Activated CD8-positive, alpha-beta memory T cell treated with anti-CD3 and anti-CD28 coated beads, Interleukin-2, amount 50 U/mL, for 24 hours (primary cell): ENCODE results near the gene PSMG4.
"Not testable (repeated sequence)": the region's sequence is repeated elsewhere in the genome, so short reads cannot be mapped to it uniquely, and the experiment has no call there.

Source experiments
- DNase-seq: peaks from one replicate; pipeline ENCODE4 v3.0.0-alpha.2; 2020; ENCODE audit errors: extremely low read depth

Gene PSMG4

DNA sequence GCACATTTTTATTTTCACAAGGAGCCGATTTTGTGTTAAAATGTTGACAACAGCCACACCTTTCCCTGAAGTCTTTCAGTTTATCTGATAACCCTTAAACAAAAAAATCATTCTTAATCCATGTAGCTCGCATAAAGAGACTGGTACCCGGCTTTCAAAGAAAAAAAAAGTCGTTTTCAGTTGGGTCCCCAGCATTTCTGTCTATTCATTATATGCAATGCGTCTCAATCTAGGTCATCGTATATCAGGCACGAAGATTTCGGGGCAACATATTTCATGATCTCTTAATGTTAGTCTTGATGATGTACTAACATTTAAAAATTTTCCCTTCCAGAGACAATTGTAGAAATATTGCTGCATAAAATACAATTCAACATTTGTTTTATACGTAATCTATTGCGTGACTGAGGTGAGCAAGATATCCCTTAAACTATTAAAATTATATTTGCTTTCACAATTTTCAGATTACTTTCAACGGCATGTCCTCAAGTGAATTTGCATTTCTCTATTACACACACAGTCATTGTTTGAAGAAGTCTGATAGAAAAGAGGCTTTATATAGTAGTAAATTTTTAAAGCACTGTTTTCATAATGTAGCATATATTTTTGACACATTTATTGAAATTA is 28.4 kb upstream of the PSMG4 start:
- DNase-seq, result no peak

GRCh38 chr6:3230900-3231246 is 27.9 kb upstream of the PSMG4 start:
- no peak for DNase-seq

- no peak for DNase-seq
These were observed 27.3 kb upstream of the PSMG4 start for GRCh38 chr6:3231247-3232016.

DNA sequence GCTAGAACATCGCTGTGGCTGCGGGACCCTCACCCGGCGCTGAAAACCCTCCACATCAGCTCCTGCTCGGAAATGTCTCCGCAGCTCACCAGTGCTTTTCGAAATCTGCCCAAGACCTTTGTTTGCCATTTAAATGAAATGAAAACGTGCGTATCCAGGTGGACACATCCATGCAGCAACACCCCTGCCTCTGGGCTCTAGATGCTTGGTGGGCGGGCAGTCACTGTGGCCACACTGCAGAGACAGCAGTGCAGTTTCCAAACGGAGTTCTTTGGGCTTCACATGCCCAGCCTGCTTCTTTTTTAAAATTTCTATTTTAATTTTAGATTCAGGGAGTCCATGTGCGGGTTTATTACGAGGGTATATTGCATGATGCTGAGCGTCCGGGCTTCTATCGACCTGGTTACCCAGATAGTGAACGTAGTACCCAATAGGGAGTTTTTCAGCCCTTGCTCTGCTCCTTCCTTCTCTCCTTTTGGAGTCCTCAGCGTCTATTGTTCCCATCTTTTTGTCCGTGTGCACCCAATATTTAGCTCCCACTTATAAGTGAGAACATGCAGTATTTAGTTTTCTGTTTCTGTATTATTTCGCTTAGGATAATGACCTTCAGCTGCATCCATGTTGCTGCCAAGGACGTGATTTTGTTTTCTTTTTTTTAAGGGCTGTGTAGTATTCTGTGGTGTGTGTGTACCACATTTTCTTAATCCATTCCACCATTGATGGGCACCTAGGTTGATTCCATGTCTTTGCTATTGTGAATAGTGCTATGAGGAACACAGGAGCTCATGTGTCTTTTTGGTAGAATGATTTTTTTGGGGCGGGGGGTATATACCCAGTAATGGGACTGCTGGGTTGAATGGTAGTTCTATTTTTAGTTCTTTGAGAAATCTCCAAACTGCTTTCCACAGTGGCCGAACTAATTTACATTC is 26.5 kb upstream of the PSMG4 start:
- no peak for DNase-seq

DNA sequence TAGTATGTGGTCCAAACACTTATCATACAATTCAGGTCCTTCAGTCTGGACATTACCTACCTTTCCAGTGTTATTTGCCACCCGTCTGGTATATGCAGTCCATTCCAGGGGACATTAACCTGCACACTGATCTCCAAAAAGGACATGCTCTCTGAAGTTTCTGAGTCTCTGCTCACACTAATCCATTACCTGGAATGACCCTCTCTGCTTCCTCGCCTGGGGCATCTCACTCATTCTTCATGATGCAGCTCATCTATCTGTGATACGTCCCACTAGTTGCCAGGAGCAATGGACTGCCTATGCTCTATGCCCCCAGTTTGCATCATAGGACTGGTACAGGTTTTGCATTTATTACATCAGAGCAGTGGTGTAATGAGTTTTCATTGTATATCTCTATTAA is 25.4 kb upstream of the PSMG4 start:
- no peak for DNase-seq

GRCh38 chr6:3233904-3234303 is 24.8 kb upstream of the PSMG4 start:
- DNase-seq, result no peak

DNA sequence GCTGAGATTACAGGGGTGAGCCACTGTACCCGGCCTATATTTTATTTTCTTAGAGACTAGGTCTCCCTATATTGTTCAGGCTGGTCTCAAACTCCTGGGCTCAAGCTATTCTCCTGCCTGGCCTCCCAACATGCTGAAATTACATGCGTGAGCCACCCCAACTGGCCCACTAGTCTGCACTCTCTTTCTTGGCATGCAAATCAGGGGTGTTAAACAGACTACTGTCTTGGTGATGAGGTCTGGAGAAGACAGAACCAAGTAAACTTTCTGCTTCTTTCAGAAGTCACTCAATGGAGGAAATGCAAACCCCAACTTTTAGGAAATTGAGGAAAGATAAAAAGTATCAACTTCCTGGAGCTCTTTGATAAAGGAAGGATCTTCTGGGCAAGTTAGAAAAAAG is 23.3 kb upstream of the PSMG4 start:
- no peak for DNase-seq

GRCh38 chr6:3236005-3236404 is 22.7 kb upstream of the PSMG4 start:
- DNase-seq, result no peak

DNA sequence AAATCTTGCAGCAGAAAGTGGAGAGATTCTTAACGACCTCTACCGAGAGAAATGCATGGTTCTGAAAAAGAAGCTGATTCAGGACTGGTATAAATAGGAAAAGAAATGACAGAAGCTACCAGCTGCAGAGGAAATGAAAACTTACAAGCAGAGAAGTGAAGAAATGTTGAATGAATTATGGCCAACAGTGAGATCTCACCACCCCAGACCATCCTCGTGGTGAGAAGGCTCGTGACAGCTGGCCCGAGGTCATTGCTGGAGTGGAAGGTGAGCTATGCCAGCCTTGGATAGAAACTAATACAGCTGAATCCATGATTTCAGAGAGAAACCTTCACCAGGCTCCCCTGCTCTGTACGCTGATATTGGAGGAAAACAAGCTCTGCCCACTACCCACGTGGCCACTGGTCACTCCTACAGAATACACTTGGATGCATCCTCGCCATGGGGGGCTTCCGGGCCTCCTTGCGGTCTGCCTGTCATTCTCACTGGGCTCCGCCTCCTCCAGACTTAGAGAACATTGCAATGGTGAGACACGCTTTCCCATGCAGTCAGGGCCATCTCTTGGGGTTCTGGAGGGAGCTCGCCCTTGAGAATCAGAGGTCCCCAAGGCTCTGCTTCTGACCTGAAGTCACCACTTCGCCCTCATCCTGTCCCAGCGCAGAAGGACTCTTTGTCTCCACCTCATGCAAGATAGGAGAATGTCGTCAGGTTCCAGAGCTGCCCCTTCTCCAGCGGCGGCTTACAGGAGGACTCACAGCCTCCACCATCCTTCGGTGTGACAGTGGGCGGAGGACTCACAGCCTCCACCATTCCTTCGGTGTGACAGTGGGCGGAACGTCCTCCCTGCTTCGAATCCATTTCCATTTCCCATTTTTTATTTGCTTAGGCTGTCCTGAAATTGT is 20.7 kb upstream of the PSMG4 start:
- DNase-seq, result no peak

- no peak for DNase-seq
These were observed 19.5 kb upstream of the PSMG4 start for GRCh38 chr6:3239110-3239830.

DNA sequence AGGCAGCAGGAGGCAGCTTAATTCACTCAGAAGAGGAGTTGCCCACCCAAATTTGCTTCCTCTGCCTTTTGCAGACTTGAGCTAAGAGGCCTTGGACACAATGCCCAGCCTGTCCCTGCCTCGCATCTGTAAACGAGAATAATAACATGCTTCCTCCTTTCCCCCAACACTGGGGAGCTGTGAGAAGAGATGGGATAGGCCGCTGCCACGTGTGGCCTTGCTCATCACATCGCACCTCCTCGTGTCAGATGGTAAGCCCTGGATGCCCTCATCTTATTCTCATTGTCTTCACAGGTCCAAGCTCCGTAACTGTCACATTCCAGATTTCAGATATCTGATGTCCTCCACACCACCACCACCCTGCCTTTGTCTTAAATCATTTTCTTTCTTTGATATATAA is 18.2 kb upstream of the PSMG4 start:
- no peak for DNase-seq

GRCh38 chr6:3241745-3242144 is 17.0 kb upstream of the PSMG4 start:
- not testable (repeated sequence) for DNase-seq

DNA sequence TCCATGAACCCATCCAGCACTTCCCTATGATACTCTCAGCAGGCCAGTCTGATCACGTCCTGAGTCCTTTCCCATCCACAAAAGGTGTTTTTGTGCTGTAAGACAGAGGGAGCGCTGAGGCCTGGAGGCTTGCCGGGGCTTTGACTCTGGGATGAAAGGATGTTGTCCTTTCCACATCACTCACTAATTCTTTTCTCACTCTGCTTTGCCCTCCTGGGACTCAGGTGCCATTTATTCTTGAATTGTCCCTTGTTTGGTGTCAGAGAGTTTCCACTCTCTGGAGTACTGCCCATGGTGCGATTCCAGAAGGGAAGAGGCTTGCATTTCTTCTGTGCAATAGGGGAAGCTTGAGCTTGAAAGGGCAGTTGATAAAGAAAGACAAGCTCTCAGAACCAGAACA is 16.0 kb upstream of the PSMG4 start:
- no peak for DNase-seq

GRCh38 chr6:3244003-3244831 is 14.5 kb upstream of the PSMG4 start:
- DNase-seq, result no peak

DNA sequence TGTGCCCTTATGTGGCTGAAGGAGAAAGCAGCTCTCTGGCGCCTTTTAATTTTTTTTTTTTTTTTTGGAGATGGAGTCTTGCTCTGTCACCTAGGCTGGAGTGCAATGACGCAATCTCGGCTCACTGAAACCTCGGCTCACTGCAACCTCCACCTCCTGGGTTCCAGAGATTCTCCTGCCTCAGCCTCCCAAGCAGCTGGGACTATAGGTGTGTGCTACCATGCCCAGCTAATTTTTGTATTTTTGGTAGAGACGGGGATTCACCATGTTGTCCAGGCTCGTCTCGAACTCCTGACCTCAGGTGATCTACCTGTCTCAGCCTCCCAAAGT is 13.9 kb upstream of the PSMG4 start:
- not testable (repeated sequence) for DNase-seq

DNA sequence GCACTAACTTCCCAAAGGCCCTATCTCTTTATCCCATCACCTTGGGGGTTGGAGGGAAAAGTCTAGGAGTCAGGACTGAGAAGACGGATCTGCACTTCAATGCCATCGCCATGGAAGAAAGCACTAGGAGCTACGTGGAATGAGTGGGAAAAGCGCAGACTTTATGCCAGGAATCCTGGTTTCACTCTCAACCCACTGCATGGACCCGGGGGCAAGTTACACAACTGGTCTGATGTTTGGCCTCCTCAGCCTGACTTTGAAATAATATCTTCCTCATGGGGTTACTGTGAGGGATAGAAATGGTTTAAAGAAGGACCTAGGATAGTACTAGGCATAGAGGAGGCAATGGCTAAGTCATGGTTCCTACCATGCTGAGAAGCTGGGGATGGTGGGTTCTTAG is 13.5 kb upstream of the PSMG4 start:
- no peak for DNase-seq

GRCh38 chr6:3247255-3248146 is 11.2 kb upstream of the PSMG4 start:
- no peak for DNase-seq

- no peak for DNase-seq
These were observed 8.9 kb upstream of the PSMG4 start for GRCh38 chr6:3249821-3250220.

DNA sequence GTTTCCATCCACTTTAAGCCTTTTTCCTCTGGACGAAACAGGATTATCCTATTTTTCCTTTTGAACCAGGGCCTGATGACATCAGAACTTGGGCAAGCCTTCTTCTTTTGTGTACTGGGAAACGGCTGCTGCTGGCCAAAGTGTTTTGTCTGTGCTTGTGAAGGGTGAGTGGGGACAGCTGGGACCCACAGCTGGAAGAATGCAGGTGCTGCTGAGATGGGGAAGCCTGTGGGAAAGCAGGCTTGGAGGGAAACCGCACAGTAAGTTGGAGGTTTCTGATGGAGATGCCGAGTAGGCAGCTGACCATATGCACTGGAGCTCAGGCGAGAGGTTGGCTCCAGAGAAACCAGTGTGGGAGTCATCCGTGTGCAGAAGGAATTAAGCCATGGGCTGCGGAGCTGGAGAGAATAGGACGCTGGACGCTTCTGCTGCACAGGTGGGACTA is 8.5 kb upstream of the PSMG4 start:
- DNase-seq, result no peak
